Stimulated activated CD4-positive, alpha-beta T cell treated with anti-CD3 and anti-CD28 coated beads, Interleukin-12 subunit alpha, Interleukin-12 subunit beta, amount 100 ng/mL, for 4 hours (primary cell): Measurements from ENCODE around the gene NME4.
A peak's percentile ranks its signal among the peaks of the same experiment; 100 is the strongest.
"Not testable (repeated sequence)": the region's sequence is repeated elsewhere in the genome, so short reads cannot be mapped to it uniquely, and the experiment has no call there.

Source experiments
- DNase-seq: peaks from one replicate; pipeline ENCODE4 v3.0.0-alpha.2; 2020

The NME4 gene

DNA sequence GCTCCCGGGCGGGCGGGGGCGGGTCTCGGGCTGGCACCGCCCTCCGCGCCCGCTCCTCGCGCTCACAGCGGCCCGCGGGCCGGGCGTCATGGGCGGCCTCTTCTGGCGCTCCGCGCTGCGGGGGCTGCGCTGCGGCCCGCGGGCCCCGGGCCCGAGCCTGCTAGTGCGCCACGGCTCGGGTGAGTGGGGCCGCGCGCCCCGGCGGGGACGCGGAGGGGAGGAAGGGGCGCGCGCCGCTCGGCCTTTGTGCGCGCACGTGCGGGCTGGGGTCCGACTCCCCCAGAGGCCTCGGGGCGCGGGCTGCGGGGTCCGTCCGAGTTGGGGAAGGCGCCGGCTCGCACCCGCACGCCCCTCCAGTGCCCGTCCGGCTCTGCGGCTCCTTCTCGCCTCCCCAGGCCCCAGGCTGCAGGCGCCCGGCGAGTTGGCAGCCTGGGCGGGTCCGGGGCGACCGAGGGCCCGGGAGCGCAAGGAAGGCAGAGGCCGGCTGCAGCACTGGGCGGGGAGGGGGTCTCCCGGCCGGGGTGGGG, at the start of gene NME4:
TSS of gene NME4 (plus strand) at position 65 of the 527 bp plus-strand sequence. CDS start at position 89, 24 bp downstream.
- DNase-seq, result peak; percentile 31

DNA sequence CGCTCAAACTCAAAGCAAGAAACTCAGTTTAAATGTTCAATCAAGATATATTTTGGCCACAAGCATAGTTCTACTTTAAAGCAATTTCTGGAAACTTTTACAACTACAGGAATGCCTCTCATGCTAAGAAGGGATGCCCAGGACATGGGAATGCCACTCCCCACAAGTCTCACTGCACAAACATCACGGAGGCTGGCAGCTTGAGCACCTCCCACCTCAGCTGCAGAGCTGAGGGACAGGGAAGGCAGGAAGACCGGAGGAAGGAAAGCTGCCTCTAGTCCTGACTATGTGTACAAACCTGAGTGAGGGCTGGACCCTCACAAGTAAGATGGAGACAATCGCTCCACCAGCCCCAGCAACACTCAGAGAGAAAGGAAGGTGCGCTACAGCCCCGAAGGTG, 49.8 kb upstream of the NME4 start:
- no peak for DNase-seq

DNA sequence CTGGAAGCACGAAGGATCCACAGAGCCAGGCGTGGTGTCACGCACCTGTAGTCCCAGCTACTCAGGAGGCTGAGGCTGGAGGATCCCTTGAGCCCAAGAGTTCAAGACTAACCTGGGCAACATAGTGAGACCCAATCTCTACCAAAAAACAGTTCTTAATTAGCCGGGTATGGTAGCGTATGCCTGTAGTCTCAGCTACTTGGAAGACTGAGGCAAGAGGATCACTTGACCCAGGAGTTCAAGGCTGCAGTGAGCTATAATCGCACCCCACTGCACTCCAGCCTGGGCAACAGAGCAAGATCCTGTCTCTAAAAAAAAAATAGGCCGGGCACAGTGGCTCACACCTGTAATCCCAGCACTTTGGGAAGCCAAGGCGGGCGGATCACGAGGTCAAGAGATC, 48.5 kb upstream of the NME4 start:
- not testable (repeated sequence) for DNase-seq

DNA sequence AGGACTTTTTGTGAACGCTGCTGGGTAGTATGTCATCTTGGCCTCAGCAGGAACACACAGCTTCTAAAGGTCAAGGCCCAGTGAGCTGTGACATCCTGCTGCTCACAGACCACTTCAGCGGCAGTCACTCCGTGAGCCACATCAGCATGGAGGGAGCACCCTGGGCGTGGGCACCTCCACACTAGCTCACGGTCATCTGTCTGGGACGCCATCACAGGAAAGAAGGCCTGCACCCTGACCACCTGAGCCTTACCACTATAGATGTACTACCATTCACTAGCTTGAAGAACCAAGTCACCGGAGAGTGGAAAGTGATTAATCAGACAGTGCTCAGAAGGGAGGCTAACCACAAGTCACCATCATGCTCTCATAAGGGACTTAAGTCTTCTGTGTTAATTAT, 47.8 kb upstream of the NME4 start:
- DNase-seq, result no peak

DNA sequence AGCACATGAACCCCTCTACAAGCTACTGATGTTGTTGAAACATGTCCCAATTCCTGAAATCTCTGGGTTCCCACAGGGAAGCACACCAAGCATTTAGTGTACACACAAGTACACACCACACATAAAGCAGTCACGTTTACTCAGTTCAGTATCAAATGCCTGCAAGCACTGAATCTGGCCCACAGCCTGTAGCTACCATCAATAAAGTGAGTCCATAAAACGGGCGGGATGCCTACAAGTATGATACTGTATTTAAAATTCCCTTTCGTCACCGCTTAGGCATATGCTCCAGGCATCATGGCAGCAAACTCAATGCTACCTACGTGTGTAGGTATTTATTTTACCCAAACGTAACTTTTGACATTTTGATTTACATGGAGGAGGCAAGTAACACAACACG, 46.8 kb upstream of the NME4 start:
- DNase-seq, result no peak

DNA sequence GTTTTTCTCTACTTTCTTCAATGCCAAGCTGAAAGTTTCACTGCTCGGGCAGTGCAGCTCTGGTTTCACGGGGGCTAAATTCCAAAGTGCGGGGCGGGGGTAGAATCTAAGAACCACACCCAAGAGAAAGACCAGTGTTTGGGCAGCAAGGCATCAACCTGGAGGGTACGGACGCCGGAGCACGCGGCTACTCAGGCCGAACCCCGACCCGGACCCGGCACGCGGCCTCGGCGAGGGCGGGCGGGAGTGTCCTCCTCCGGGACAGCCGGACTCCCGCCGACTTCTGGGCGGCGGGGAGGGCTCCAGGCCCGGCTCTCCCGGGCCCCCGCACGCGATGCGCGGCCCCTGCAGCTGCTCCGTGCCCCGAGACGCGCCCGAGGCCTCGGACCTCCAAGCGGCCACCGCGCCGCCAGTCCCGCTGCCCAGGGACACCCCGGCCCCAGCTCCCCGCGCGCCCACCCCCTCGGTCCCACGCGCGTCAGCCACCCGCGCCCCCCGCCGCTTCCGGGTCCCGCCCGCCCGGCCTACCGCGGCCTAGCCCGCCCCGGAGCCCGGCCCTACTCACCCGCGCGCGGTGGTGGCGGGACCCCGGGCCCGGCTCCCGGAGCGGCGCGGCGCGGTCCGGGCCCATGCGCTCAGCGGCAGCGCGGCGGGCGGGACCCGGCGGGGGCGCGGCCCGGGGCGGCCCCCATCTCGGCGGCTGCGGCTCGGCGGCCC, 45.0 kb upstream of the NME4 start:
- no peak for DNase-seq

DNA sequence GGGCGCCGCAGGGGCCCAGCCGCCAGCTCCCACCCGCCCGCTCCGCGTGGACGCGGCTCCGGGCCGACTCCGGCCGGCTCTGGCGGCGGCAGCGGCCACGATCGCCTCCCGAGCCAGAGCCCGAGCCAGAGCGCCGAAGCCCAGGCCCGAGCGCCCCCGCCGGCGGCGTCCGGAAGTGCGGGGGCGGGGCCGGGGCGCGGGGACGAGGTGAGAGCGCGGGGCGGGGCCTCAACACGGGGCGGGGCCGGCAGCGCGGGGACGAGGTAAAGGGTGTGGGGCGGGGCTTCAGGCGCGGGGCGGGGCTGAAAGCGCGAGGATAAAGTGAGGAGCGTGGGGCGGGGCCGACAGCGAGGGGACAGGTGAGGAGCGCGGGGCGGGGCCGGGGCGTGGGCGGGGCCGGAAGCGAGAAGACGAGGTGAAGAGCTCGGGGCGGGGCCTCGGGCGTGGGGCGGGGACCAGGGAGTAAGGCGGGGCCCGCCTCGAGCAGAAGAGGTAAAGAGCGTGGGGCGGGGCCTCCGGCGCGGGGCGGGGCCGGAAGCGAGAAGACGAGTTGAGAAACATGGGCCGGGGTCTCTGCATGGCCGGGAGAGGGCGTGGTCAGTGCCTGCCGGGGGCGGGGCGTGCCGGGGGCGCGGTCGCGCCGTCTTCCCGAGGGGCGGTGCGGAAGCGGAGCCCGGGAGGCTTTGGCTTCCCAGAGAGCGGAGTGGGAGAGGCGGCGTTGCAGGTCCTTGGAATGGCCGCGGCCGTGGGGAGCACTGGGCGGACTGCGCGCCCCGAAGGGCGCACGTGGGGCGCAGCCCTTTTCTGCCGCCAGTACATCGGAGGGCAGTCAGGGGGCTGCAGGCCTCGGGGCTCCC, 44.2 kb upstream of the NME4 start, which contains the start of gene AXIN1:
TSS of gene AXIN1 (minus strand) at position 177 of the 857 bp plus-strand sequence. CDS start 5,698 bp downstream, outside the sequence.
- peak; percentile 100 for DNase-seq

DNA sequence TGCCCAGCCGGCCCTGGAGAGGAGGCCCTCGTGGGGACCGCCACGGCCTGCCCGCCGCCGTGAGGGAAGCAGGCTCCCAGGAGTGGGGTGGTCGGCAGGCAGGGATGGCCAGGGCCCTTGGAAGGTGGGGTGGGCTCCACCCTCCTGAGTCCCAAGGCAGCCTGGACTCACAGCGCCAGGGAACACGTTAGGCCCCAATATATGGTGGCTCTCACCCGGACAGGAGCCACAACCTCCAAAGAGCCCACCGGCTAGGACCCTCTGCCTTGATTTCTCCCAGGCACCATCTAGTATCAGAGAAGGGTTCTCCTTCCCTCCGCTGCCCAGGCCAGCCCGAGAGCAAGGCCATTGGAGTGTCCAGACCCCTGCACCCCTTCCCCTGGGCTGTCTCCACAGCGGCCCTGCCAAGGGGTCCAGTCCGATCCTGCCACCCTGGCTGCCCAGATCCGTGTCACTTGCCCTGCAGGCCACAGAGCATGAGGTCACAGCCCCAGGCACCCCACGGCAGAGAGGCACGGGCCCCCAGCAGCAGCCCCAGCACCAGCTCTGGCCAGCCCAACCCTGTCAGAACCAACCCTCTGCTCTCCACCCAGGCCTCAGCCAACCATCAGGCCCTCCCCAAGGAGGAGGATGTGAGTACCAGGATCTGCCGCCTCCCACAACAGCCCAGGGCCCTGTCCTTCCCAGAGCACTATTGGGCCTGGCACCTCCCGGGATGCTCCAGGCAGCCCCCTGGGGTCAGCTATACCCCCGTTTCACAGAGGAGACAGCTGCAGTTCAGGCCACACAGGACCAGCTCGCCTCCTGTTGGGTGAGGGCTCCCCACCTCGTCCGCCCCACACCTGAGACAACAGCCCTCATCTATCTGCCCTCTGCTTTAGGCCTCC, 43.4 kb upstream of the NME4 start:
- no peak for DNase-seq

DNA sequence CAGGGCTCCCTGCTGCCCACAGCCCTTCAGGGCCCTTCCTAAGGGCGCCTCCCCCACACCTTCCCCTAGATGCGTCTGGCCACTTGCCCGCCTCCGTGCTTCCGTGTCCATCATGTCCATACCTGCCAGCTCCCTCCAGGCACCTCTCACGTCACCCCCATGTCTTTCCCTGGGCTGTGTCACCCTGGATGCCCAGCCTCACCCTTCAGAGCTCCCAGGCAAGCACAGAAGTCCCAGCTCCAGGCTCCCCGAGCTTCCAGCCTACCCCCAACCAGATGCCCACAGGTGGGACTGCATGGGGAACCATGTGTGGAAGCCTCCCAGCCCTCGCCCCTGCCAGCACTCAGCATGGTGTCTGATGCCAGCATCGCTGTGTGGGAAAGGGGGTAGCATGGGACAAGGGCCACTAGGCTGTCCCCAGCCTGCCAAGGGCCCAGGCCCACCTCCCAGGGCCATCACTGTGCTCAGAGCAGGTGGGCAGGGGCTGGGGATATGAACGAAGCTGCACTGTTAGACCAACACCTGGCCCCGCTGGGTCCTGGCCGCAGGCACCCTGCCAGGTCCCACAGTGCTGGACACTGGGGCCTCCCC, 42.6 kb upstream of the NME4 start:
- no peak for DNase-seq

DNA sequence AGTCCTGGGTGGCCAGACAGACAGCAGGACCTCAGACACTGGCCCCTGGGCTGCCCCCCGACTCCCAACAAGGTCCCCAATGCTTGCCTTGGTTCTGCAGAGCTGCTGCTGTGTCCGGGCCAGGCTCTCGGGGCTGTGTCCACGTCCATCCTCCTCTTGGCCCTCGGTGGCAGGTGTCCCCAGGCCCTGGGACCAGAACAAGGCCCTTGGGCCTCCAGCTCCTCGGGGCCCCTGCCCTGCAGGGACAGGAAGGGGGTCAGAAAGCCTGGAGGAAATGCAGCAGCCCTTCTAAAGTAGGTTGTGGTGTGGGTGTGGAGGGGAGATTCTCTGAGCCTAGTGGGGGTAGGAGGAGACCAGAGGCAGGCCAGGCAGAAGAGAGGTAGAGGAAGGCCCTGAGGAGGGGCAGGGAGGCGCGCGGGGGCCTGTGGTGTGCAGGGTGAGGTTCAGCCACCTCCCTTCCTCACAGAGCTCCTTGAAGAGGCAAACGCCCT, 42.0 kb upstream of the NME4 start:
- peak; percentile 30 for DNase-seq

DNA sequence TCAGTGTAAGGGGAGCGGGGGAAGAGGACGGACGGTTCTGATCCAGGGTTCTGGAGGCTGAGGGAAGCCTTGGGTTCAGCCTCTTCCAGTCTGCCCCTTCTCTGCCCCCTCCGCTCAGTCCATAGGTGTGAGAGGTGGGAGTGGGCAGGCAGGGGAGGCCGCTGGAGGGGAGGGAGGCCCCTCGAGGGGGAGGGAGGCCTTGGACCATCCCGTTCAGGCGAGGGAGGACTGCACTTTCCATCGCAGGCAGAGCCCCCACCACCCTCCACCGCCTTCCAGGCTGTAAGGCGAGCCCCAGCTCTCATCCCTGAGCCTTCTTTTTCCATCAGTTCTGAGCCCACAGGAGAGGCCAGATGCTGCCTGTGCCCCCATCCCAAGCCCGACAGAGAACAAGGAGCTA, 40.3 kb upstream of the NME4 start:
- no peak for DNase-seq

DNA sequence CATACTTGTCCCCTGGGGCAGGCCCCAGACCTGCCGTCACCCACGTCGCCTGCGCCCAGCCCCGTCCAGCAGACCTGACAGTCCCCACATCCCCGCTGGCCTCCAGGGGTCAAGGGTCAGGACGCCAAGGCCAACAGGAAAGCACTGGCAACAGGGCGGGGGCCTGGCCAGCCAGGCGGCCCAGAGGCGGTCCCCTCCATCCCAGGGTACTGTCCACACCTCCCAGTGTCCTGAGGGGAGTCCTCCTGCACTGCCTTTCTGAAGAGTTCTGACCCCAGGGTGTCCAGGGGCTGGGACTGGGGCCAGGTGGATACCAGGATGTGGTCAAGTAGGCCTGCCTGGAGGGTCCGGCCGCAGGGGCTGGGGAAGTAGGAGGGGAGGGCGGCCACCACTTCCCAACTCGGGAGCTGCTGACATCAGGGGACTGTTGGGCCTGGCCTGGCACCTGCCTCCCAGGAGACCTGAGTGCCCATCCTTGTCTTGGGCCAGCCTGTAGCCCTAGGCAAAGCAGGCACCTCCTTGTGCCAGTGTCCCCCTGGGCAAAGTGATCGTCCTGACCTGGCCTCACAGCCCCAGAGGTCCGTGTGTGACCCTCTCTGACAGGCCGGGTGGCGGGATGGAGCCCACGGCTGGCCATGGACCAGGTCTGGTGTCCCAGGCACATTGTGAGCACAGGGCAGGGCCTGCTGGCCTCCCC, 37.8 kb upstream of the NME4 start:
- no peak for DNase-seq

DNA sequence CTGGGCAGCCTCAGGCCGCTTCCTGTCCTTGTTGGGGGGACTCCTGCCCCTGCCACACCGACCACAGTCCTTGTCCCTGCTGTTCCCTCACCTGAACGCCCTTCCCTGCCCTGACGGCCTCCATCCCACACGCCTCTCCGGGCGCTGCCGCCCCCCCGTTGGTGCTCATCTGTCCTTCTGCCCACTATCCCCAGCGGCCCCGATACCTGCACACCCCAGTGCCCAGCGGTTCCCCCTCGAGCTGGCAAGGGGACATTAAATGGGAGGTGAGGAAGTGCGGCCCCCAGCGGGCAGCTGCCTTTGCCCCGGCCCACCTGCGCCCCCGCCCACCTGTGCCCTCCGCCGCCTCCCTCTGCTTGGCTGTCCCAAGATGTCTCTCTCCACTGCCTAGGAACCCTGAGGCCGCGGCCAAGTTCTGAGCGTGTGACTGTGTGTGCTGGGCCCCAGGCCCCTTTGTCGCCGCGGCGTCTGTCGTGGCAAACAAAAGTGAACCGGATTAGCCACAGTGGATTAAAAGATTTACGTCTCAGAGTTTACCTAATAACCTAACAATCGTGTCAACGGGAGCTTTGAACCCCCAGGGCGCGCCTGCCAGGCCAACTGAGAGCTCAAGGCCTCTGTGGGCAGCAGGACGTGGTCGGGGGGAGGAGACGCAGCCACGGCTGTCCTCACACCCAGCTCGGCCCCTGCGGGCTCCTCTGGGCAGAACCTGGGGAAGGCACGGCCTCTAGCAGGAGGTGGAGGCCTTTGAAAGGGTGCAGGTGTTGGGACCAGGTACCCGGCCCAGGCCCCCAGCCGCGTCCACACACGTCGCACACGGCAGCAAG, 36.9 kb upstream of the NME4 start:
- no peak for DNase-seq

DNA sequence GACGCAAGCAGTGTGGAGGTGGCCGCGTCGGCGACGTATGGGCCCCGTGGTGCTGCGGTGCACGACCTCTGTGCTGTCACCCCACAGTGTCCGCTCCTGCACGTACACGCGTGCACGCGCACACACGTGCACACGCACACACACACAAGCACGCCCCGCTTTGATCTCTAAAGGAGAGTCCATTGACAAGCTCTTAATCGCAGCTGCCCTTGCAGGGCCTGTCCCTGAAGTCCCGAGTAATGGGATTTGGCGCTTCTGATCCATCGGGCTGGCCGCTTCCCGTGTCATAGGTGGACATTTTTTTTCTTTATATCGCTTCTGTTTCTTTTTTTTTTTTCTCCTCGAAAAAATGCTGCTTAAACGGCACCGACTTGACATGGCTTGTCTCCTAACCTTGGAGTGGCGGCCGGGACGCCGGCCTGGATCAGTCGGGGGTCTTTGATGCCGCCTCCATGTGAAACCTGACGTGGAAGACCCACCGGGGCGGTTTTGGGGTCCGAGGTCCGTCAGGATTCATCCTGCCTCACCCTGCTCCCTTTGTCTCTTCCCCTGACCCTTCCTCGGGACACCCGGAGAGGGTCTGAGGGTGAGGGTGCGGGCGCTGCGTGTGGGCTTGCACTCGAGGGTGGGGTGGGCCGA, 36.2 kb upstream of the NME4 start:
- no peak for DNase-seq

DNA sequence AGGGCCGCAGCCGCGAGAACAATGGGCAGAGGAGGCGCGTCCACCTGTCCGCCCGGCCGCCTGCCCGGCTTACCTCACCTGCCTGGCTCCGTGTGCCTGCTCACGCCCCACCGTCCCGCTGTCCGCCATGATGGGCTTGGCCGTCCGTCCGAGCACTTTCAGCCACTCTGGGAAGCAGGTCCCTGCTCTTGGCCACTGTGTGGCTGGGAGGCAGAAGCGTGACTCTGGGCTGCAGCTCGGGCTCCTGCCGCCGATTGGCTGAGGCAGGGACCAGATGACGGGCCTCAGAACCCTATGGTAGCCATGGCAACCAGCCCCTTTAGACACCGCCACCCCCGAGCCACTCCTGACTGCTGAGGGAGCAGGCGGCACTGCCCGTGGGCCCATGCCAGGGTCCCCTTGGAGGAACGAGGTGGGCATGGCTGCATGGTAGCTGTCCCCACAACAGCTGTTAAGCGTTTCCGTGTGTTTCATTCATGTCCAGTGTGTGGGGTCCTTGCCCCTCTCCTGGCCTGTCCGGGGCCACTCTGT, 35.6 kb upstream of the NME4 start:
- no peak for DNase-seq

DNA sequence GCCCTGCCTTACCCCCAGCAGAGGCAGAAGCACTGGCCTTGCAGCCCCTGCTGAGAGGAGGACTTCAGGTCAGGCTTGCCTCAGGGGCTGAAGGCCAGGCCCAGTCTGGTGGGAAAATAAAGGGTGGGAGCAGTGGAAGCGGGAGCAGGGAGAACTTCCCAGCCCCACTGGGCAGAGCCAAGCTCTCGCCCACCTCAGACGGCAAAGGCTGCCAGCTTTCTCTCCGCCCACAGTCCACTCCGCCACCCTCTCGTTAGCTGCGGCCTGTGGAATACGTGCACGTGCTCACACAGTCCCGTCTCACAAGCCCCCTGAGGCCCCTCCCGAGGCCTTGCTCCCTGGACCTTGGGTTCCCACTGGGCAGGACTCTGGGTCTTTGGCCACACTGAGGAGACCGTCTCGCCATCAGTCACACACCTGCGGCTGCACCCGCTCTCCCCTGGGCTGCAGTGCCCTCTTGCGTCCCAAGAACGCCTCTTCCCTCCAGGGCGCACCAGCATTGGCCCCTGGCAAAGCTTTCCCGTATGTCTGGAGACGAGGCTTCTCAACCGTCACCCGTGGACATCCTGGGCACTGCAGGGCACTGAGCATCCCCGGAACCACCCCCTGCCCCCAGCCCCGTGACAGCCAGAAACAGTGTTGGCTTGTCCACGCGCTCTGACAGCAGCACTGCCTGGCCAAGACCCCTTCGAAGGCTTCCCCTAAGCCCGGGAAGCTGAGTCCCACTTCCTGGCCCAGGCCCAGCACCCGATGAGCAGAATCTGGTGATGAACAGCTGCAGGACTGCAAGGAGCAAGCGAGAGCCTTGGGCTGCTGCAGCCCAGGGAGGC, 34.9 kb upstream of the NME4 start:
- peak; percentile 66 for DNase-seq

DNA sequence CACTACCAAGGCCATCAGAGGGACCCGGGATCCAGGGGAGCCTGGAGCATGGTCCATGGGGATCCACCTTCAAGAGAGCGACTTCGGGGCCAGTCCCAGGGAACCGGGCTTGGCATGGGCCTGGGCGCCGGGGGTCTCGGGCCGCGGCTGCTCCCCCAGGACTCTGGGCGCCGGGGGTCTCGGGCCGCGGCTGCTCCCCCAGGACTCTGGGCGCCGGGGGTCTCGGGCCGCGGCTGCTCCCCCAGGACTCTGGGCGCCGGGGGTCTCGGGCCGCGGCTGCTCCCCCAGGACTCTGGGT, 34.3 kb upstream of the NME4 start:
- not testable (repeated sequence) for DNase-seq

DNA sequence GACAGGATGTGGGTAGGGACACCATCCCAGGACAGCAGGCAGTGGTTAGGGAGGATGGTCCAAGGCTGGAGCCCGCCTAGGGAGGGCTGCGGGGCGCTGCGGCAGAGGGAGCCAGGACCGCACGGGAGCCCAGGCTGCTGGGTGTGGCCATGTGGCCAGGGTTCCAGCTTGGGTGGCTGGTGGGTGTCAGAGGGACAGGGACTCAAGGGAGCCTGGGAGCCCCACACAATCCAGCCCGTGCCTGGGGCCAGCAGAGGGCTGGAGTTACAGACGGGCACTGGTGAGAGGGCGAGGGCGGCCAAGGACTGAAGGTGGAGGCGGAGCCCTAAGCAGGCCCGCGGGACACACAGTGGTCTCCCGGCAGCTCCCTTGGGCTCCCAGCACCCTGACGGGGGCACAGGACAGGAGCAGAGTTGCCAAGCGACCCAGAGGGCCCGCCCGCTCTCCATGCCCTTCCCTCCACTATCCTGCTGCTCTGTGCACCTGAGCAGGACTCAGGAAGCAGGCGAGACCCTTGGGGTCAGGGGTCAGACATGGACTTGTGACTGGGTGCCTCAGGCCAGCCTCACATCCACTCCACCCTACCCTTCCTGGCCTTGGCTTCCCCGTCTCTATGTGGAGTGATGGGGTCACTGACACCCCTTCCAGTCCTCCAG, 33.8 kb upstream of the NME4 start:
- DNase-seq, result no peak
